ENCODE results near the gene LMOD1.

DNA sequence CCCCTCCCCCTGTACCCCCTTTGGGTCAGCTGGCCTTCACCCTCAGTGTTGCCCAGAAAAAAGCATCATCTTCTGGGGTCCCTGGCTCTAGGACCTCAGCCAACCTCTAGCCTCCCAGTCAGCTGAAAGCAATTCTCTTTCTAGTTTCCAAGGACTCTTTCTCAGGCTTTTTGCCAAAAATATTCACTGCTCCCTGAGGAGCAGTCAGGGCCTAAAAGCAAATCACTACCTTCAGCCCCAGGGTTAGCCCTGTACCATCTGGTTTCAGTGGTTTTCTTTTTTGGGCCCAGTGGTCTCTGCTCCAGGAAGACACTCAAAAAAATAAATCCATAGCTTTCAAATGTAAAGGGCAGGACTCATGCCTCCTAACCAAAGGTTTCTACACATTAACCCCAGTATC lies 3.1 kb upstream of the LMOD1 start:
- TF ChIP-seq POLR2A (IDR thresholded peaks at IDR 0.05; ENCODE audit: low read depth, low read length) (no peak), EZH2 (IDR thresholded peaks at IDR 0.05; ENCODE audit: borderline replicate concordance, low read depth, low read length, severe bottlenecking) (no peak), POLR2AphosphoS5 (IDR thresholded peaks at IDR 0.05; ENCODE audit: insufficient read depth, low read depth, low read length) (no peak), FOS (IDR thresholded peaks at IDR 0.05; ENCODE audit: borderline replicate concordance, insufficient read depth, low read length) (no peak)
- TF ChIP-seq, protein P1, sequence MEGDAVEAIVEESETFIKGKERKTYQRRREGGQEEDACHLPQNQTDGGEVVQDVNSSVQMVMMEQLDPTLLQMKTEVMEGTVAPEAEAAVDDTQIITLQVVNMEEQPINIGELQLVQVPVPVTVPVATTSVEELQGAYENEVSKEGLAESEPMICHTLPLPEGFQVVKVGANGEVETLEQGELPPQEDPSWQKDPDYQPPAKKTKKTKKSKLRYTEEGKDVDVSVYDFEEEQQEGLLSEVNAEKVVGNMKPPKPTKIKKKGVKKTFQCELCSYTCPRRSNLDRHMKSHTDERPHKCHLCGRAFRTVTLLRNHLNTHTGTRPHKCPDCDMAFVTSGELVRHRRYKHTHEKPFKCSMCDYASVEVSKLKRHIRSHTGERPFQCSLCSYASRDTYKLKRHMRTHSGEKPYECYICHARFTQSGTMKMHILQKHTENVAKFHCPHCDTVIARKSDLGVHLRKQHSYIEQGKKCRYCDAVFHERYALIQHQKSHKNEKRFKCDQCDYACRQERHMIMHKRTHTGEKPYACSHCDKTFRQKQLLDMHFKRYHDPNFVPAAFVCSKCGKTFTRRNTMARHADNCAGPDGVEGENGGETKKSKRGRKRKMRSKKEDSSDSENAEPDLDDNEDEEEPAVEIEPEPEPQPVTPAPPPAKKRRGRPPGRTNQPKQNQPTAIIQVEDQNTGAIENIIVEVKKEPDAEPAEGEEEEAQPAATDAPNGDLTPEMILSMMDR (IDR thresholded peaks at IDR 0.05; ENCODE audit: extremely low read depth in 1 of 2, insufficient read depth in 1 of 2, low read depth in 1 of 2, low read length in 2 of 2), result no peak
- TF ChIP-seq, protein P2, sequence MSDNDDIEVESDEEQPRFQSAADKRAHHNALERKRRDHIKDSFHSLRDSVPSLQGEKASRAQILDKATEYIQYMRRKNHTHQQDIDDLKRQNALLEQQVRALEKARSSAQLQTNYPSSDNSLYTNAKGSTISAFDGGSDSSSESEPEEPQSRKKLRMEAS (IDR thresholded peaks at IDR 0.05; ENCODE audit: insufficient read depth, insufficient read length), result no peak

All from endothelial cell of umbilical vein (primary cell).